ENCODE measurements around the gene LBHD2. TPM values are rescaled to one million over a fixed set of nuclear protein-coding genes. Genes with fewer than 3 reads are reported as not detected.
"Not testable (repeated sequence)": the region's sequence is repeated elsewhere in the genome, so short reads cannot be mapped to it uniquely, and the experiment has no call there.

LBHD2 gene
- total RNA-seq, 6 donors from 2014 or later = not detected

- DNase-seq (no peak), ATAC-seq (ENCODE audit: low FRiP score in 2 of 2) (no peak)
- 85 to 97% methylated on average over 7 to 10 of the region's 10 CpGs for WGBS, 2 donors
- Histone ChIP-seq H3K4me3 (no peak overlapping the region), H3K9me3 (no peaks in the 10 kb centered on the region), H3K27me3 (no peaks in the 10 kb centered on the region), H3K27ac (no peak overlapping the region), H3K4me1 (peaks cover 24 to 54% (median 50%) of the 10 kb centered on the region in 4 donors), H3K36me3 (no peaks in the 10 kb centered on the region)
- TF ChIP-seq POLR2A (IDR thresholded peaks at IDR 0.05) (no peak), POLR2AphosphoS5 (IDR thresholded peaks at IDR 0.05) (no peak), CTCF (IDR thresholded peaks at IDR 0.05) (no peak), EP300 (IDR thresholded peaks at IDR 0.05) (no peak)
Observed at GRCh38 chr14:103115845-103116572, 32.0 kb downstream of the LBHD2 start.

GRCh38 chr14:103116636-103117035 is 32.6 kb downstream of the LBHD2 start:
- Histone ChIP-seq H3K36me3 (no peaks in the 10 kb centered on the region), H3K27ac (no peak overlapping the region), H3K4me1 (peaks cover 26 to 54% (median 50%) of the 10 kb centered on the region in 4 donors), H3K27me3 (no peaks in the 10 kb centered on the region), H3K4me3 (no peak overlapping the region), H3K9me3 (no peaks in the 10 kb centered on the region)
- no peak for TF ChIP-seq CTCF (IDR thresholded peaks at IDR 0.05)
- TF ChIP-seq POLR2AphosphoS5 (IDR thresholded peaks at IDR 0.05) = no peak
- no peak for TF ChIP-seq POLR2A (IDR thresholded peaks at IDR 0.05)
- no peak for TF ChIP-seq EP300 (IDR thresholded peaks at IDR 0.05)
- peak in 1 of 2 donors; percentile 71 for DNase-seq
- 91 to 93% methylated on average over 17 of the region's 17 CpGs for WGBS, 2 donors
- no peak for ATAC-seq (ENCODE audit: low FRiP score in 2 of 2)

GRCh38 chr14:103117499-103117898 is 33.5 kb downstream of the LBHD2 start:
- H3K27me3 ChIP-seq; H3K36me3 ChIP-seq; H3K9me3 ChIP-seq; ATAC-seq (ENCODE audit: low FRiP score in 2 of 2); H3K4me3 ChIP-seq; H3K27ac ChIP-seq; DNase-seq: not testable (repeated sequence)
- WGBS, 2 donors = 96 to 97% methylated on average over 7 of the region's 7 CpGs
- peaks cover 35 to 56% (median 50%) of the 10 kb centered on the region in 4 donors for H3K4me1 ChIP-seq

- no peaks in the 10 kb centered on the region for H3K36me3 ChIP-seq
- H3K4me3 ChIP-seq = no peak overlapping the region
- DNase-seq (peak in 1 of 2 donors; percentile 90), ATAC-seq (ENCODE audit: low FRiP score in 2 of 2) (peak in 1 of 2 donors; percentile 50)
- peaks cover 41 to 62% (median 53%) of the 10 kb centered on the region in 4 donors for H3K4me1 ChIP-seq
- no peaks in the 10 kb centered on the region for H3K27me3 ChIP-seq
- no peak for TF ChIP-seq POLR2A (IDR thresholded peaks at IDR 0.05)
- TF ChIP-seq CTCF (IDR thresholded peaks at IDR 0.05) = no peak
- peak; percentile 56 to 63 for TF ChIP-seq POLR2AphosphoS5 (IDR thresholded peaks at IDR 0.05)
- TF ChIP-seq EP300 (IDR thresholded peaks at IDR 0.05) = peak in 2 of 4 donors; percentile 11 to 72
- peak overlapping the region; percentile 72 to 96 (median 88) for H3K27ac ChIP-seq
- 21 to 25% methylated on average over 6 to 8 of the region's 10 CpGs for WGBS, 2 donors
- no peaks in the 10 kb centered on the region for H3K9me3 ChIP-seq
Observed at GRCh38 chr14:103118018-103118662, 34.1 kb downstream of the LBHD2 start.

GRCh38 chr14:103118663-103119404 is 34.8 kb downstream of the LBHD2 start:
- Histone ChIP-seq H3K27me3 (no peaks in the 10 kb centered on the region), H3K4me3 (no peak overlapping the region), H3K4me1 (peaks cover 47 to 69% (median 59%) of the 10 kb centered on the region in 4 donors), H3K36me3 (no peaks in the 10 kb centered on the region), H3K9me3 (no peaks in the 10 kb centered on the region), H3K27ac (peak overlapping the region; percentile 72 to 96 (median 88))
- DNase-seq (peak; percentile 88 to 93), ATAC-seq (ENCODE audit: low FRiP score in 2 of 2) (peak; percentile 50 to 68)
- TF ChIP-seq EP300 (IDR thresholded peaks at IDR 0.05) = peak in 1 of 4 donors; percentile 29
- peak in 1 of 4 donors; percentile 24 for TF ChIP-seq POLR2A (IDR thresholded peaks at IDR 0.05)
- TF ChIP-seq POLR2AphosphoS5 (IDR thresholded peaks at IDR 0.05) = peak; percentile 33 to 72
- TF ChIP-seq CTCF (IDR thresholded peaks at IDR 0.05) = no peak
- 69 to 76% methylated on average over 4 to 9 of the region's 9 CpGs for WGBS, 2 donors

GRCh38 chr14:103119527-103119926 is 35.5 kb downstream of the LBHD2 start:
- ATAC-seq (ENCODE audit: low FRiP score in 2 of 2); H3K27me3 ChIP-seq; H3K36me3 ChIP-seq; H3K9me3 ChIP-seq; H3K4me3 ChIP-seq; DNase-seq: not testable (repeated sequence)
- H3K4me1 ChIP-seq = peaks cover 54 to 74% (median 65%) of the 10 kb centered on the region in 4 donors
- H3K27ac ChIP-seq = peak overlapping the region; percentile 55 to 96 (median 88)
- WGBS, 2 donors = 90 to 94% methylated on average over 8 of the region's 8 CpGs
